ENCODE measurements around the gene SUGCT.

The SUGCT gene

DNA sequence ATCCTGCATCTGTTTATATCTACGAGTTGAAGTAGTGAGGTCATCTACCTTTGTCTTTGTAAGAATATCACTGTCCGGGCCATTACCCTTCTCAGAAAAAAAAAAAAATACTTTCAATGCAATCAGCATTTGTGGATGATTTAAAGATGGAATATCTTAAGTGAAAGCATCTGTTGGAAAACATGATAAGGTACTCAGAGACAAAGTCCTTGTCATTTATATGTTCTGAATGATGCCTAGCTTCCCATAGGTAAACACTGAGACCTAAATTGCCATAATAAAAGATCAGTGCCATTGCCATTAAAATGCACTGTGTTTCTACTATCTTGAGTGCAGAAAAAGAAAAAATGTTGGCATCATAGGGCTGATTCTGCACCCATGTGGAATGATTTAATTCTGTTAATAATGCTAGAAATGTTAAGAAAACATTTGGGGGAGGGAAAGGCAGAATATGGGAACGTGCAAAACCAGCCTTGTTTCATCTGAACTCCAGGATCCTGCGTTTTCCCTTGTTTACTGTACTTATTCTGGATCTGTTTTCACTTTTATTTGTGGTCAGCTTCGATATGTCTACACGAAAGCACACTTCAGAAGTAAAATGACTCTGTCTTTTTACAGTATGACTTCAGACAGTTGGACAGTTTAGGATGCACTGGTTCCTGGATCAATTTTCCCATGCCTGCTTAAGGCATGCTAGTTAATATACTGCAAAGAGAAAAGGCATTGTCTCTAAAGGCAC, 669.8 kb downstream of the SUGCT start:
- DNase-seq, result no peak

DNA sequence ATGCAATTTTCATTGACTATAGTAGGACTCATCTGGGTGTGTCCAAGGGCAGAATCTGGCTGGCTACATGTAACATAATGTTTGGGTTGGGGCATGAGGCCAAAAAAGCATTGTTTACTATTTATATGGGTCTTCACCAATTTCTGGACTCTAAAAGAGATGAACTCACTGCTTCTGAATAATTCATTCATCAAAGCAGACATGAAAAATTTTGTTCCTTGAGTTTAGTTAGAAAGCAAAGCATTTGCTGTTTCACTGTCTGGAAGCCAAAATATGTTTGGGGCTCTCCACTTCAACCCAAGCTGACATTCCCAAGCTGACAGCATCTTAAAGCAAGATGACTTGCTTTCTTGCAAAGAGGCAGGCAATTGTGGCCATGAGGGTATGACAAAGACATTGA, 670.6 kb downstream of the SUGCT start:
- DNase-seq, result no peak

DNA sequence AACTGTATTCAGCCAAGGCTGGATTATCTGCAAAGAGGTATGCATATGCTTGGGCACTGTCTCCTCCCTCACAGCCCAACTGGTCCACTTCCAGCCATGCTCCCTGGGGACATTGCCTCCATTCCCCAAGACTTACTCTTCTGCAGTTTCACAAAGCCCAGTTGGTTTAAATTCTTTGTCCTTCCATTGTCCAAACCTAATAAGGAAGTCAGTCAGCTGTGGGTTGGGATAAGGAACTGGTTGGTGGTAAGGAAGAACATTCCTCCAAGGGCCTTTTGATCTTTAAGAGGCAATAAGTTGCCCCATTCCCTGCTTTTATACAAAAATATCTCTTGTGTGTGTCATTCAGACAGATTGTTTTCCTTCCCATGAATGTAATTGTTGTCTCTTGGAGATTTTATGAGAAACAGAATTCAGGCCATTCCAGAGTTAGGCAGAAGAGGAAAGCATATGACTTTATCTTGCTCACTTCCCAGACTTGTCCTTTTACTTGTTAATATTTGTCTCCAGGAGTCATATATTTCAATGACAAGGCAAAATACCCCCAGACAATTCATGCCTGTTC, 673.7 kb downstream of the SUGCT start:
- DNase-seq, result no peak

DNA sequence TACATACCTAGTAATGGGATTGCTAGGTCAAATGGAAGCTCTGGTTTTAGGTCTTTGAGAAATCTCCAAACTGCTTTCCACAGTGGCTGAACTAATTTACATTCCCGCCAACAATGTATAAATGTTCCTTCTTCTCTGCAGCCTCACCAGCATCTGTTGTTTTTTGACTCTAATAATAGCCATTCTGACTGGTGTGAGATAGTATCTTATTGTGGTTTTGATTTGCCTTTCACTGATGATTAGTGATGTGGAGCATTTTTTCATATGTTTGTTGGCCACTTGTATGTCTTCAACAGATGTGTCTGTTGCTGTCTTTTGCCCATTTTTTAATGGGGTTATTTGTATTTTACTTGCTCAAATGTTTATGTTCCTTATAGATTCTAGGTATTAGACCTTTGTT, 675.5 kb downstream of the SUGCT start:
- no peak for DNase-seq

DNA sequence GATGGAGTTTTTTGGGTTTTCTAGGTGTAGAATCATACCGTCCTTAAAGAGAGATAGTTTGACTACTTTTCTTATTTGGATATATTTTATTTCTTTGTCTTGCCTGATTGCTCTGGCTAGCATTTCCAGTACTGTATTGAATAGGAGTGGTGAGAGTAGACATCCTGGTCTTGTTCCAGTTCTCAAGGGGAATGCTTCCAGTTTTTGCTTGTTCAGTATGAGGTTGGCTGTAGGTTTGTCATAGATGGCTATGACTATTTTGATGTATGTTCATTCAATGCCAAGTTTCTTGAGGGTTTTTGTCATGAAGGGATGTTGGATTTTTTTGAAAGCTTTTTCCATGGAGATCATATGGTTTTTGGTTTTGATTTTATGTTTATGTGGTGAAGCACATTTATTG, 676.9 kb downstream of the SUGCT start:
- DNase-seq, result no peak

DNA sequence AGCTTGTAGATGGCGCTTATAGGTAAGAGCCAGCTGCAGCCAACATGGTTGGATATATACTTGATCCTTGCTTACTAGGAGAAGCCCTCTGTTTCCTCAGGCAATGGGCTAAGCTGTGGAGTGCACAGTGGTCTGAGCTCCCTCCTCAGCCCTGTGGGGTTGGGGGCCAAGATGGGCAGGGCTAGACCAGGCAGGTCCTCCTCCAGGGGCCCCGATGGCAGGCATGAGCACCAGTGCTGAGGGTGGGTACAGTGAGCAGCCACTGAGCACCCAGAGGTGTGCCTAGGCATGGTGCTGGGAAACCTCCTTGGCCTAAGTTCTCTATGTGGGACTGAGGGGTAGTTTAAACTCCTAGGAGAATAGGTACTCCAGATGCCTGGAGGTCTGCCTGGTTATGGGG, 680.2 kb downstream of the SUGCT start:
- no peak for DNase-seq

DNA sequence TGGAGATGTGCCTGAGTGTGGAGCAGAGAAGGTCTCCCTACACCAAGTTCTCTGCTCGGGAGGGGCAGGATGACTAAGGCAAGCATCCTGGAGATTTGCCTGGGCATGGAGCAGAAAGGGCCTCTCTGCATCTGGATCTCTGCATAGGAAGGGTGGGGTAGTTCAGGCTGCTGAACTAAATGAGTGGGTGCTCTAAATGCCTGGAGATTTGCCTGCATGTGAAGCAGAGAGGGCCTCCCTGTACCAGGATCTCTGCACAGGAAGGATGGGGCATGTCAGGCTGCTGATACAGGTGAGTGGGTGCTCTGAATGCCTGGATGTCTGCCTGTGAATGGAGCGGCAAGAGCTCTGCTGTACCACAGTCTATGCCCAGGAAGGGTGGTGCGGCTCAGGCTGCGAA, 680.7 kb downstream of the SUGCT start:
- DNase-seq, result no peak

DNA sequence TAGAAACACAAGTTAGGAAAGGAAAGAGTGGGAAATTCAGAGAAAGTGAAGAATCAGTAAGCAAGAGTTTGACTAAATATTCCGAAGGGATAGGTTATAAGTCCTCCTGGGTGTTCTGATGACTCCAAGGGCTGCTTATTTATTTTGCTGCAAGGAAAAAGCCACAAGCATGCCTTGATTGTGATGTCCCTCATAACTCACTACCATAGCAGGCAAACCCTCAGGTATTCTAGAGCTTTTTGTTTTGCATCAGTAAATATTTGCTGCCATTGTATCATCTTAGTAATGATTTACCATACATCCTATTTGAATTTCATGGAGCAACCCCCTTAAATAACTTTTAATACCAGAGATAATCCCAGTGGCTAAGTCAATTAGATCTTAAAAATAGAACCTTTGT, 688.1 kb downstream of the SUGCT start:
- DNase-seq, result no peak

DNA sequence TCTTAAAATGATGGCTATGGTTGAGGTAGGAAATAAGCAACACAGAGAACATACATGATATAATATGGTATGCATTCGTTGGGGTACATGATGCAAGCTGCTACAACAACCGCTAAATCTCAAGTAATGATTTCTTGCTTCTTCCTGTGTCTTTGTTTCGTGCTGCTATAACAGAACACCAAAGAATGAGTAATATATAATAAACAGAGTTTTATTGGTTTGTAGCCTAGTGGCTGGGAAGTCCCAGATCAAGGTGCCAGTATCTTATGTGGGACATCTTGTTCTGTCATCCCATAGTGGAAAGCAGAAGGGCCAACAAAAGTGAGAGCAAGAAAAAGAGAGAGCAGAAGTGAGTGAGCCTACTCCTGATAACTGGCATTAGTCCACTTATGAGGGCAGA, 689.7 kb downstream of the SUGCT start:
- no peak for DNase-seq

DNA sequence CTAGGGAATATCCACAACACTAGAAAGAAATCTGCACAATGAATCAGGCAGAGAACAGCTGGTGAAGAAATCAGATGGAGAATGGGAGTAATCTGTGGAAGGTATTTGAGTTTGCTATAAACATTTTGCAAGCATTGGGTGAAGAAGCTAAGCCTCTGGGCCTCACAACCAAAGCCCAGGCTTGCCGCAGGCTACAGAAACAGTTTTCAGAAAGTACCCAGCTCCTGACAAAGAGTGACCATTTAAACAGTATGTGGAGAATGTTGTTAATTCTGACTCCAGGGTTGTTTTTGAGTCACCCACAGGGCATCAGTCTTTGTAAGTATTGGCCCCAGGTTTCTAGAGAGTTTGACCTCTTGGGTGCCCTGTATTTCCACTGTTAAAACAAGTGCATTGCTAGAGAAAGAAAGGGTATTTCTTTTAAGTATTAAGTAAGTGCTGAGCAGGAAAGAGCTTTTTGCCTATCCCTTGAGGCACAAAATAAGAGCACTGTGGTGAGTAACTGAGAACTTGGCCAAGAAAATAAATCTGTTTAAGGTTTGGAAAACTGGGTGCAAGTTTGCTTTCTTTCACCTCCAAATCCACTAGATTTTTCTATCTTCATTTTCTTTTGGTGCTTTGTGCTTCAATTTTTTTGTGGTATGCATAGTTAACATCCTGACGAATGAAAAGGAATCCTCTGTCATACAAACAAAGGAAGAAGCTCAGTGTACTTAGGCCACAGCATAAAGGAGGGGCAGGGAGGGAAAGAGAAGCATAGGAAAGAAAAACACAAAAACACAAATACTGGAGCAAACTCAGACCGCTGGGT, 691.8 kb downstream of the SUGCT start:
- DNase-seq, result no peak

DNA sequence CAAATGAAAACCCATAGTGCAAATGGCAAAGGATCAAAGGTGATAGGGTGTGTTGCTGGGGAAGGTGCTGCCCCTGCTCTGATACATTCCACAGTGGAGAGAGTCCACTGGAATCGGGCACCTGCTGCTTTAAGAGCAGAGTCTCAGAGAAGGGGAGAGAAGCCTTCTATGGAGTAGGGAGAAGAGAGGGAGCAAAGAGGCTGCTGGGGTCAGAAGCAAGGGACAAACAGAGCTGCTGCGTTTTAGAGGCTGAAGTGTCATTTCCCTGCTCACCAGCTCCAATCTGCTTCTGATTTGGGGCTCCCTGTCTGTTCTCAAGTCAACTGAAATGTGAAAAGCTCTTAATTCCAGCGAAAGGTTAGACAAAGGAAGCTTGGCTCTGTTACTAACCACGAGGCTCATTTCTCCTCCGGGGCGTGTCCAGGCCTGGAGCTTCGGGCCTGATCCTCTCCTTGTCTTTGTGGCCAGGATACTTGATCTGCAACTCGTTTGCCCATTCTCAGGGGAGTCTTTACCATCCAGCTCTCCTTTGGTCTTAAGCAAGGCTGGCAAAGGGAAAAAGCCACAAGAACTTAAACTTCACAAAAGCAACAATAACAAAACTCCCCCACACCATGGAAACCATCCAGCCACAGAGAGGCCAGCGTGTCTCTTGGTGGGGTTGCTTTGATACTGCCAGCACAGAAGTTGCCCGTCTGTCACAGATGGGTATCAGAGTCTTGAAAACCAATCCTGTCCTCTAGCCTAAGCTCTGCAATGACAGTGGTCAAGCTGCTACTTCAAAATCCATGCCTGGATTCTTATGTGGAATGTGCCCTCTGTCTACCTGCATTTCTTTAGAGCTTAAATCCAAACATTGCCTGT, 692.6 kb downstream of the SUGCT start:
- DNase-seq, result no peak

DNA sequence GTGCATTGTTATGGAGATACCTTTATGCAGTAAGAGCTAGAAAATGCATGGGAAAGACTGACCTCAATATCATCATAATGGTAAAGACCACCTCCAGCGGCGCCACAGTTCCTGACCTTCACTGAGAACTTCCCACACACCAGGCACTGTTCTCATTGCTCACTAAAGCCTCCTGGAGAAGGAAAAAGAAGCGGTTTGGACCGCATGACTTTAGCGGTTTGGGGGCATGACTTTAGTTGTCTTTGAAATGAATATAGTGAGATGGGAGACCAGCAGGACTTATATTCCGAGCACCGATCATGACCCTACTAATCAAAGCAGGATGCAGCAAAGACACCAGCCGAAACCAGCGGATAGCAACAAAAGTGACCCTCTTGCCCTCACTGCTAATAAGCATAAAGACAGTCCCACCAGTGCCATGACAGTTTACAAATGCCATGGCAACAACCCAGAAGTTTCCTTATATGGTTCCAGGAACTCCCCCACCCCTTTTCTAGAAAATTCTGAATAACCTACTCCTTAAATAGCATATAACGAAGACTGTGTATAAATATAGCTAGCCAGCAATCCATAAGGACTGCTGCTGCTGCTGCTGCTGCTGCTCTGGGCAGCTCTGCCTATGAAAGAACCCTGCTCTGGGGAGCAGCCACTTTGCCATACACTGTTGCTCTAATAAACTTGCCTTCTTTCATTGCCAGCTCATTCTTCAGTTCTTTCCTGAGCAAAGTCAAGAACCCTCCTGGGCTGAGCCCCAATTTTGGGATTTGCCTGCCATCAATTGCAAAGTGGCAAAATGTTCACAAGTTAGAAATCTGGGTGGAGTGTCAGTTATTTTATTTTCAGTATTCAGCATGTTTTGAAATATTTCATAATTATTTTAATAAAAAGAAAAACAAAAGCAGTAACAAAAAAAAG, 694.1 kb downstream of the SUGCT start:
- no peak for DNase-seq

DNA sequence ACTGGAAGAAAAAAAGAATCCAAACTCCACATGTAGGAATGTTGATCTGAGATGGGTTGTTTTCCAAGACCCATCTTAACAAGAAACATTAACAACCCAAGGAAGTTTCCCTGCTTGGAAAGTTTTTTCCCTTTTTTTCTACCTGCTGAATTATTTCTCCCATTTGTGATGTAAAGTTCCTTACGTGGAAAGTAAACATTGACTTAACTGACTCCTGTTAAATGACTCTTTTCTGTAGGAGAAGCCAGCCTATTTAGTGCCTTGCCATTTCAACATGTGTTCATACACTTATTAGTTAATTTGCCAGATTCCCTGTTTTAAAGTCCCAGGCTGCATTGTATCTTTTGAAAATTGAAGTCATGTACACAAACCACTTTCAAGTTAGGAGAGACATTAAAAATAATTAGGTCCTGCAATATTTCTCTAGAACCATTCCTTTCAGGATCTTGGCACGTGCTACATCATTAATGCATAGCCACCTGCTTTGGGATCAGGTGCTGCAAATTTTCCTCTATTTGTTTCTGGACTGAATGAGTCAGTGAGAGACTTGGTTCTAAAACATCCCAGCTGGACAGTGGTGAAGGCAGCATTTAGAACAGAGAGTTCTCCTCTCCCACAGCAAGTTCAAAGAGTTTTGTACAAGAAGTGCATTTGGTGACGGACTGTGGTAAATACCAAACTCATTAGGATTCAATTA, 698.5 kb downstream of the SUGCT start:
- DNase-seq, result no peak

DNA sequence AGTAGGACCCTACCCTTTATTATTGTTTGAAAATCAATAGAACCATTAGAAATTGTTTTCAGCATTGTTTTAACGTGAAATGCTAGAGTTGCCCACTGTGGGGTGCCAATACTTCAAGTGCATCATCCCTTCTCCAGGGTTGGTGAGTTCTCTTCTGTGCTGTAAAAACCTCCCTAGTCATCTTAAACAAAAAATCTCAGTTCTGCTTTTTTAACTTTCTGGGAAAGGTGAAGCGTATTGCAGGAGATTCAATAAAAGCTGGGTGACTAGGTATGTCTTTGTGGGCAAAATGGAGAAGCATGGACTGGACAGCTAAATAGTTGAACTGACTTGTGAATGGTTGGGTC, 699.1 kb downstream of the SUGCT start:
- DNase-seq, result no peak

DNA sequence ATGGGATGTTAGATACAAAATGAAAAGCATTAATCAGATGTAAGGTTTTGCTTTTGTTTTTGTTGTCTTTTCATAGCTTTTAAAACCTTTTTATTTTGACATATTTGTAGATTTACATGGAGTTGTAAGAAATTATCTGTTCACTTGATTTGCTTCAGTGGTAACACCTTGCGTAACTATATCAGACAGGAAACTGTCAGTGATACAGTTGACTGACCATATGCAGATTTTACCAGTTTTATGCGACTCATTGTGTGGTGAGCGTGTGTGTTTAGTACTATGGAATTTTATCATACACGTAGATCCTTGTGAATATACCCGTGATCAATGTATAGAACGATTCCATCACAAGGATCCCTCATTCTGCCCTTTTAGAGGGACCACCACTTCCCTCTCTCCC, 701.4 kb downstream of the SUGCT start:
- DNase-seq, result no peak

DNA sequence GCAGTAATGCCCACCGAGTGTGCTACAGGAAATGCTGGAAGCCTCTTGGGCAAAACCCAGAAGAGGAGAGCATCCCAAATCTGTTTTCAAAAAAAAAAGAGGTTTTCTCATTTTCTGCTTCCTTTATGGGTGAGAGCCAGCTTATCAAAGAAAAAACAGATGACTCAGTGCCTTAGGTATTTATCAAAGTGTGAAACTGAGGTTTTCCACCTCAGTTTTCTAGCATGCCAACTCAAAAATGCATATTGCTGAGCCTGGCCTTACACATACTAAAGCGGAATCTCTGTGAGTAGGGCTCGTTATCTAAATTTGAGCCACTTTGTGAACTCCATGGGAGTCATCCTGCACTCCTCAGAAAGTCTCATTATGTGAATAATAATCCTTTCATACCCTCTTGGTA, 705.1 kb downstream of the SUGCT start:
- no peak for DNase-seq

DNA sequence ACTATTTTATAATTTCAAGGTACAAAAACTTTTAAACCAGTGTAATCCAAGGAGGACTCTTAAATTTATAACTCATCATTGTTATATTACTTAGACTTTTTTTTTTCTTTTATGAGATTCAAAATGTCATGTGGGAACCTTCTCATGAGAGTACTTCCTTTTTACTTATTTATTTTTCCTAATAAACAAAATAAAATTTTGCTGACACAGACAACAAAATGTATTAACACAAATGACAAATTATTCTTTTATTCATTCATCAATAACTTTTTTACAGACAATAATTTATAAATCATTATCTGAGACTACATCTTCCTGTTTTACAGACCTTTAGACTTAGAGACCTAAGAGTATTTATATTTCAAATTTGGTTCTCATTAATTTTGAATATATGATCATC, 706.2 kb downstream of the SUGCT start:
- DNase-seq, result no peak

DNA sequence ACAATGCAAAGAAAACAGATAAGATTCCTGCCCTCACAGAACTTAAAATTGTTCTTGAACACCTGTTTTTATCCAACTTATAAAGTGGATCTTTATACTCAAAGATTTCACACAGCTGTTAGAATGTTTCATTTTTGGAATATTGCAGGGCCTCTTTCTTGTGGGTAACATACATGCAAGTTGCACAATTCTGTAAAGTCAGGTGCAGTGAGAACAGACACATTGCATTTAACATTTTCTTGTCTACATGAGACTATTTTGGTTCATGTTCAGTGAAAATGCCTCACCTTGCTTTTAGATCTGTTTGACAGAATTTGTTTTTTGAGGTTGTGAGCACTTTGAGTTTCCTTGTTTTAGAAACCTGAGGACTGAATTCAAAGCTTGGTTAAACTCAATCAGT, 707.8 kb downstream of the SUGCT start:
- DNase-seq, result no peak

DNA sequence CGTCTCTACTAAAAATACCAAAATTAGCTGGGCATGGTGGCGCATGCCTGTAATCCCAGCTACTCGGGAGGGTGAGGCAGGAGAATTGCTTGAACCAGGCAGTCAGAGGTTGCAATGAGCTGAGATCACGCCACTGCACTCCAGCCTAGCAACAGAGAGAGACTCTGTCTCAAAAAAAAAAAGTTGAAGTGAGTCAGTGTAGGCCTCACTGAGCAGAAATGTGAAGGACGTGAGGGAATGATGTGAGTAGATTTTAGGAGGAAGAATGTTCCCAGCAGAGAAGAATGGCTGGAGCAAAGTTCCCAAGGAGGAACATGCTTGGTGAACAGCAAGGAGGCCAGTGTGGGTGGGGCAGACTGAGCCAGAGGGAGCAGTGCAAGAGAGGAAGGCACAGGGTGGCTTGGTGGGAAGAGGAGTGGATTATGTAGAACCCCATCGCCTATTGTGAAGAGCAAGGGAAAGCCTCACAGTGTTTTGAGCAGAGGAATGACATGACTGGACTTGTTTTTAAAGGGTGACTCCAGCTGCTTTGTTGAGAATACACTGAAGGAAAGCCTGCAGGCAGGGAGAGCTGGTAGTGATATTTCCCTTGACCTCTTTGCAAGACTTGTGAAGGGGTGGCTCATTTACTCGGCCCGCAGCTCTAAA, 708.7 kb downstream of the SUGCT start:
- no peak for DNase-seq

DNA sequence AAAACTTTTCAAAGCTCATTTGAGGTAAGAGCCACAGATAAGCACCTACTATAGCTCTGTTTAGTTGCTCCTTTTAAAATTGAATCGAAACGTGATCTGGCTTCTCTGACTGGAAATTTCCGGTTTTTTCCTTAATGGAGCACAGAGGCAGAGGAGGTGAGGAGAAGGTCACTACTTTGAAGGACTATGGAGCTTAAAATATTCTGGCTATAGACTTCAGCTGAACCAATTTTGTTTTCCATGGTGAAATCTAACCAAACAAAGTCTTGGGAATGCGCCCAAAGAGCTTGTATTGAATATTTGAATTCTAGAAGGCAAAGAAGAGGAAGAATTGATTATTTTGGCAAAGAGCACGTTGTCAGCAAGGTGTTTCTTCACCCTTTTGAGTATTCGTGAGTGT, 711.1 kb downstream of the SUGCT start:
- no peak for DNase-seq

DNA sequence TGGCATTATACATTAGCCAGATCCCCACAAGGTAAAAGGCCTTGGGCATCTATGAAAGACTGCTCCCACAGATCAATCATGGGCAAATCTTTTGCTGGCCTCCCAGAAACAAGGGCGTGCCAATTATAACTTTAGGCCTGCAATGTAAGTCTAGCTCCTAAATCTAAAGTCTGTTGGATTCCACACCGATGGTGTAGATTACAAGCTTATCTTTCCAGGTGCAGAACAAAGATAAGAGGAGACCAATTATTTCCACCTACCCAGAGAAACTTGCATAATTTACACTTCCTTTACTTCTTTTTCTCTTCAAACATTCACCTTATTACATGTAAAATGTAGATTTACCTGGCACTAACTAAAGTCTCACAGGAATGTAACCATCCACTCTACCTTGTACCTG, 713.1 kb downstream of the SUGCT start:
- DNase-seq, result no peak
